ENCODE measurements around the gene KLRF1. TPM values are rescaled to one million over a fixed set of nuclear protein-coding genes. Genes with fewer than 3 reads are reported as not detected.

Gene KLRF1
- polyA plus RNA-seq, 1 donor from 2014 or later, result not detected

- Histone ChIP-seq H3K27me3 (ENCODE audit: insufficient read depth, low read depth, low read length) (no peaks in the 10 kb centered on the region), H3K79me2 (replicated peaks; ENCODE audit: insufficient read depth, low read length) (no peaks in the 10 kb centered on the region), H3K9ac (ENCODE audit: low read length) (no peak overlapping the region), H2AFZ (ENCODE audit: low read depth, low read length) (no peak overlapping the region), H3K9me3 (ENCODE audit: low read length) (no peaks in the 10 kb centered on the region), H3K4me2 (ENCODE audit: low read length) (no peak overlapping the region), H3K9me2 (ENCODE audit: insufficient read depth, low read length) (no peaks in the 10 kb centered on the region), H4K20me1 (ENCODE audit: insufficient read depth) (no peaks in the 10 kb centered on the region), H3K4me3 (ENCODE audit: low read length) (no peak overlapping the region), H3F3A (ENCODE audit: insufficient read depth, low read length, poor library complexity, severe bottlenecking) (no peaks in the 10 kb centered on the region), H3K36me3 (ENCODE audit: insufficient read depth, low read length) (no peaks in the 10 kb centered on the region), H3K27ac (ENCODE audit: low read length) (no peak overlapping the region)
- no peak for TF ChIP-seq SMC3 (conservative IDR thresholded peaks at IDR 0.05; ENCODE audit: poor library complexity)
- no peak for TF ChIP-seq MXI1 (conservative IDR thresholded peaks at IDR 0.05; ENCODE audit: poor library complexity, severe bottlenecking)
- no peak for TF ChIP-seq REST (IDR thresholded peaks at IDR 0.05; ENCODE audit: borderline replicate concordance)
- TF ChIP-seq CTCF (IDR thresholded peaks at IDR 0.05; ENCODE audit: poor library complexity, severe bottlenecking), result no peak
- no peak for TF ChIP-seq POLR2AphosphoS5 (IDR thresholded peaks at IDR 0.05)
- no peak for TF ChIP-seq RAD21 (conservative IDR thresholded peaks at IDR 0.05)
- TF ChIP-seq EP300 (conservative IDR thresholded peaks at IDR 0.05; ENCODE audit: poor library complexity, severe bottlenecking), result no peak
- no peak for TF ChIP-seq TAF1 (IDR thresholded peaks at IDR 0.05; ENCODE audit: low read depth)
- no peak for TF ChIP-seq EZH2 (IDR thresholded peaks at IDR 0.05; ENCODE audit: borderline replicate concordance, insufficient read depth, low read length, poor library complexity, severe bottlenecking)
These were observed 16.6 kb upstream of the KLRF1 start for GRCh38 chr12:9810671-9811070.

- no peaks in the 10 kb centered on the region for H3K9me2 ChIP-seq (ENCODE audit: insufficient read depth, low read length)
- no peaks in the 10 kb centered on the region for H4K20me1 ChIP-seq (ENCODE audit: insufficient read depth)
- H2AFZ ChIP-seq (ENCODE audit: low read depth, low read length), result no peak overlapping the region
- TF ChIP-seq MXI1 (conservative IDR thresholded peaks at IDR 0.05; ENCODE audit: poor library complexity, severe bottlenecking) (no peak), RAD21 (conservative IDR thresholded peaks at IDR 0.05) (no peak), TAF1 (IDR thresholded peaks at IDR 0.05; ENCODE audit: low read depth) (no peak), EP300 (conservative IDR thresholded peaks at IDR 0.05; ENCODE audit: poor library complexity, severe bottlenecking) (no peak), SMC3 (conservative IDR thresholded peaks at IDR 0.05; ENCODE audit: poor library complexity) (no peak), CTCF (IDR thresholded peaks at IDR 0.05; ENCODE audit: poor library complexity, severe bottlenecking) (no peak), EZH2 (IDR thresholded peaks at IDR 0.05; ENCODE audit: borderline replicate concordance, insufficient read depth, low read length, poor library complexity, severe bottlenecking) (no peak), REST (IDR thresholded peaks at IDR 0.05; ENCODE audit: borderline replicate concordance) (no peak), POLR2AphosphoS5 (IDR thresholded peaks at IDR 0.05) (no peak)
- H3K9ac ChIP-seq (ENCODE audit: low read length), result no peak overlapping the region
- no peak overlapping the region for H3K4me3 ChIP-seq (ENCODE audit: low read length)
- H3K27ac ChIP-seq (ENCODE audit: low read length), result no peak overlapping the region
- no peaks in the 10 kb centered on the region for H3K27me3 ChIP-seq (ENCODE audit: insufficient read depth, low read depth, low read length)
- no peaks in the 10 kb centered on the region for H3K9me3 ChIP-seq (ENCODE audit: low read length)
- no peak overlapping the region for H3K4me2 ChIP-seq (ENCODE audit: low read length)
- H3K79me2 ChIP-seq (replicated peaks; ENCODE audit: insufficient read depth, low read length), result no peaks in the 10 kb centered on the region
- no peaks in the 10 kb centered on the region for H3F3A ChIP-seq (ENCODE audit: insufficient read depth, low read length, poor library complexity, severe bottlenecking)
- H3K36me3 ChIP-seq (ENCODE audit: insufficient read depth, low read length), result no peaks in the 10 kb centered on the region
These were observed 15.7 kb upstream of the KLRF1 start for GRCh38 chr12:9811621-9812020.

Measured in neural cell (in vitro differentiated cells).